Measurements from ENCODE around the gene MGP. TPM values are rescaled to one million over a fixed set of nuclear protein-coding genes. Genes with fewer than 3 reads are reported as not detected.

The MGP gene
- total RNA-seq, 2 donors from 2014 or later: 6,234 to 9,983 TPM

DNA sequence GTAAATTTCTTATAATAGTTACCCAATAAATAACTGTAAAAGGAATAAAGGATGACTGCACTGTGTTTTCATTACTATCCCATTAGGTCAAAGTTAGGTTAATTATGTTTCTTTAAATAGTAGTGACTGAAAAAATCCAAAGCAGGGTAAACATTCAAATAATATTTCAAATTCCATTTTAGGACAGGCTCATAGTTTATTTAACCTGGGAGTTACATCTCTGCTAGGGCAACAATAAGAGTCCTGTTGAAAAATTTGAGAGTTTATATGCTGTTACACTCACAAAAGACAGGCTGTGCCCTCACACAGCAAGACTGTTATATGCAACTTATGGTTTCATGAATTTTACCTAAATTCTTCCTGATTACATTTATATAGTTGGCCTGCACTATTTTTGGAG is 44.6 kb upstream of the MGP start:
- peak overlapping the region; percentile 31 to 69 for H3K27ac ChIP-seq
- TF ChIP-seq, protein P1, sequence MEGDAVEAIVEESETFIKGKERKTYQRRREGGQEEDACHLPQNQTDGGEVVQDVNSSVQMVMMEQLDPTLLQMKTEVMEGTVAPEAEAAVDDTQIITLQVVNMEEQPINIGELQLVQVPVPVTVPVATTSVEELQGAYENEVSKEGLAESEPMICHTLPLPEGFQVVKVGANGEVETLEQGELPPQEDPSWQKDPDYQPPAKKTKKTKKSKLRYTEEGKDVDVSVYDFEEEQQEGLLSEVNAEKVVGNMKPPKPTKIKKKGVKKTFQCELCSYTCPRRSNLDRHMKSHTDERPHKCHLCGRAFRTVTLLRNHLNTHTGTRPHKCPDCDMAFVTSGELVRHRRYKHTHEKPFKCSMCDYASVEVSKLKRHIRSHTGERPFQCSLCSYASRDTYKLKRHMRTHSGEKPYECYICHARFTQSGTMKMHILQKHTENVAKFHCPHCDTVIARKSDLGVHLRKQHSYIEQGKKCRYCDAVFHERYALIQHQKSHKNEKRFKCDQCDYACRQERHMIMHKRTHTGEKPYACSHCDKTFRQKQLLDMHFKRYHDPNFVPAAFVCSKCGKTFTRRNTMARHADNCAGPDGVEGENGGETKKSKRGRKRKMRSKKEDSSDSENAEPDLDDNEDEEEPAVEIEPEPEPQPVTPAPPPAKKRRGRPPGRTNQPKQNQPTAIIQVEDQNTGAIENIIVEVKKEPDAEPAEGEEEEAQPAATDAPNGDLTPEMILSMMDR (IDR thresholded peaks at IDR 0.05): no peak
- no peaks in the 10 kb centered on the region for H3K9me3 ChIP-seq
- DNase-seq (ENCODE audit: low spot score): no peak
- H3K4me1 ChIP-seq (ENCODE audit: control insufficient read depth in 1 of 2, low read depth in 2 of 2): peaks cover 16 to 42% of the 10 kb centered on the region in 2 donors
- H3K36me3 ChIP-seq: no peaks in the 10 kb centered on the region
- no peak overlapping the region for H3K4me3 ChIP-seq
- H3K27me3 ChIP-seq (replicated peaks; ENCODE audit: insufficient read depth): no peaks in the 10 kb centered on the region
- ATAC-seq (ENCODE audit: insufficient number of reproducible peaks, low FRiP score, low read depth): peak; percentile 92

DNA sequence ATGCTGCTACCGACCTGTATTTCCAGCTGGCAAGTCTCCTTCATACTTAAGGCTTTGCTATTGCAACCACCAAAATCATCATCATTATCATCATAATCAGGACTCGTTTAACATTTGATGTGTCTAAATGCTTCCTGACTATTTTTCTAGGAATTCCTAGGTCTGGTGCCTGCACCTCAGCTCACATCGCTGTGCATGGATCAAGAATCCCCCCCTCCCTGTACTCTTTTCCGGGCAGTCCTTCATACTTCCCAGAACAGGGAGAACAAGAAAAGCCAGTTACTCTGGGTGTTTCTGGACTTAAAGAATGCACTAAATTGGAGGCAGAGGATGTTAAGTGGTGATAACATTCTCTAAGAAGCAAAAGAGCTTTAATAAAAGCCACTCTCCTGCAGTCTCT is 43.3 kb upstream of the MGP start:
- no peak for ATAC-seq (ENCODE audit: insufficient number of reproducible peaks, low FRiP score, low read depth)
- TF ChIP-seq, protein P1 (IDR thresholded peaks at IDR 0.05): no peak
- H3K4me3 ChIP-seq: peak overlapping the region; percentile 42

DNA sequence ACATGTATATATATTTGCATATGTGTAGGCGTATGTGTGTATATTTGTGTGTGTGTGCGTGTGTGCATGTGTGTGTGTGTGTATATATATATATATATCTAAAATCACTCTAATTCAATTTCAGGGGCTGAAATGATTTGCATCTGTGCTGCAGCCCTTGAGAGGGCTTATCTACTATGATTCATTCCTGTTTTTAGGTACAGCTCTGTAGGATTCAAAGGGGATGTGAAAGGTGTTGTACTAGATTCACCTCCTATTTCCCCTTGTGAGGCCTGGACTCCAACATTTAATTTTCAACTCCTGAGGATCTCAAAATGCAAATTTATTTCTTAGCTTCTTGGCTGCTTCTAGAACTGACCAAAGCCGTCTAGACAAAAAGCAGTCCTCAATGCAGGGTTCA is 41.6 kb upstream of the MGP start:
- Histone ChIP-seq H3K4me1 (ENCODE audit: control insufficient read depth in 1 of 2, low read depth in 2 of 2) (peaks cover 16 to 39% of the 10 kb centered on the region in 2 donors), H3K27me3 (replicated peaks; ENCODE audit: insufficient read depth) (no peaks in the 10 kb centered on the region), H3K9me3 (no peaks in the 10 kb centered on the region), H3K27ac (no peak overlapping the region), H3K36me3 (no peaks in the 10 kb centered on the region), H3K4me3 (no peak overlapping the region)
- no peak for ATAC-seq (ENCODE audit: insufficient number of reproducible peaks, low FRiP score, low read depth)
- TF ChIP-seq, protein P1 (IDR thresholded peaks at IDR 0.05): no peak
- DNase-seq (ENCODE audit: low spot score): no peak

More for the DNA sequence above, 43.3 kb upstream of the MGP start:
- peaks cover 16 to 39% of the 10 kb centered on the region in 2 donors for H3K4me1 ChIP-seq (ENCODE audit: control insufficient read depth in 1 of 2, low read depth in 2 of 2)
- no peaks in the 10 kb centered on the region for H3K27me3 ChIP-seq (replicated peaks; ENCODE audit: insufficient read depth)
- H3K9me3 ChIP-seq: no peaks in the 10 kb centered on the region
- DNase-seq (ENCODE audit: low spot score): no peak
- H3K27ac ChIP-seq: peak overlapping the region; percentile 50 to 69
- H3K36me3 ChIP-seq: no peaks in the 10 kb centered on the region

DNA sequence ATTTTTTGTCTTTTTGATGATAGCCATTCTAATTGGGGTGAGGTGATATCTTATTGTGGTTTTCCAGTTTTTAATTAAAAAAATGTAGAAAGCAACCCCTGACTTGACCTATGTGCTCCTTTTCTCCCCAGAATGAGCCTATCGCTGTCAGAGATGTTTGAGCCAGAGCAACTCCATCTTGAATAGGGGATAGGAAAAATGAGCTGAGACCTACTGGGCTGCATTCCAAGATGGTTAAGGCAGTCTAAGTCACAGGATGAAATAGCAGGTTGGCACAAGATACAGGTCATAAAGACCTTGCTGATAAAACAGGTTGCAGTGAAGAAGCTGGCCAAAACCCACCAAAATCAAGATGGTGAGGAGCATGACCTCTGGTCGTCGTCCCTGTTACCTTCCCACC is 38.9 kb upstream of the MGP start:
- no peak overlapping the region for H3K4me3 ChIP-seq
- peaks cover 6 to 20% of the 10 kb centered on the region in 2 donors for H3K4me1 ChIP-seq (ENCODE audit: control insufficient read depth in 1 of 2, low read depth in 2 of 2)
- TF ChIP-seq, protein P1 (IDR thresholded peaks at IDR 0.05): no peak
- H3K9me3 ChIP-seq: no peaks in the 10 kb centered on the region
- DNase-seq (ENCODE audit: low spot score) (no peak), ATAC-seq (ENCODE audit: insufficient number of reproducible peaks, low FRiP score, low read depth) (no peak)
- no peaks in the 10 kb centered on the region for H3K36me3 ChIP-seq
- no peak overlapping the region for H3K27ac ChIP-seq
- no peaks in the 10 kb centered on the region for H3K27me3 ChIP-seq (replicated peaks; ENCODE audit: insufficient read depth)

DNA sequence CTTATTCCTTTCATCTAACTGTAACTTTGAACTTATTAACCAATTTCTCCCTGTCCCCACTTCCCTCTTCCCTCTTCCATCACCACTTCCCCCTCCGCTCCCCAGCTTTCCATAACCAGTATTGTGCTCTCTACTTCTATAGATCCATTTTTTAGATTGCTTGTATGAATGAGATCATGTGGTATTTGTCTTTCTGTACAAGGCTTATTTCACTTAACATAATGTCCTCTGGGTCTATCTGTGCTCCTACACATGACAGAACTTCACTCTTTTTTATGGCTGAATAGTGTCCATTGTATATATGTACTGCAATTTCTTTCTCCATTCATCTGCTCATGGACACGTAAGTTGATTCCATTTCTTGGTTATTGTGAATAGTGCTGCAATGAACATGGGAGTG is 38.3 kb upstream of the MGP start:
- Histone ChIP-seq H3K27me3 (replicated peaks; ENCODE audit: insufficient read depth) (no peaks in the 10 kb centered on the region), H3K4me1 (ENCODE audit: control insufficient read depth in 1 of 2, low read depth in 2 of 2) (peaks cover 2 to 14% of the 10 kb centered on the region in 2 donors), H3K4me3 (no peak overlapping the region), H3K9me3 (no peaks in the 10 kb centered on the region), H3K27ac (no peak overlapping the region), H3K36me3 (no peaks in the 10 kb centered on the region)
- no peak for ATAC-seq (ENCODE audit: insufficient number of reproducible peaks, low FRiP score, low read depth)
- TF ChIP-seq, protein P1 (IDR thresholded peaks at IDR 0.05): no peak
- no peak for DNase-seq (ENCODE audit: low spot score)
